Heart left ventricle (tissue), 16 donors: ENCODE measurements around the gene PCDHB1. TPM values are rescaled to one million over a fixed set of nuclear protein-coding genes. Genes with fewer than 3 reads are reported as not detected.

Experiments used
- ATAC-seq, 4 donors: fragments of 200-7000 bp; cut with Tn5 transposase; one replicate each; pipeline ENCODE4 v1.9.1; 2020 to 2022; ENCODE audit warnings: moderate library complexity in 4 of 4, mild to moderate bottlenecking in 3 of 4, moderate number of reproducible peaks in 1 of 4
- DNase-seq, 5 donors: peaks; one replicate each; pipeline ENCODE4 v3.0.0-alpha.2; 2020
- H3K27ac ChIP-seq, 12 donors: fragments of 200-600 bp; sonication (generic) in 4 of 12; one replicate each; pipeline versions ENCODE4 v1.5.0 to v1.8.0; 2016 to 2022; ENCODE audit warnings: mild to moderate bottlenecking in 2 of 12
- H3K27me3 ChIP-seq, 9 donors: fragments of 200-600 bp; sonication (generic) in 2 of 9; one replicate each; pipeline versions ENCODE4 v1.5.1 to v1.8.0; 2016 to 2022; ENCODE audit warnings: mild to moderate bottlenecking in 3 of 9
- H3K36me3 ChIP-seq, 9 donors: fragments of 200-600 bp; sonication (generic) in 2 of 9; one replicate each; pipeline versions ENCODE4 v1.5.0 to v1.8.0; 2018 to 2022; ENCODE audit warnings: mild to moderate bottlenecking in 2 of 9
- H3K4me1 ChIP-seq, 12 donors: fragments of 200-600 bp; sonication (generic) in 4 of 12; one replicate each; pipeline versions ENCODE4 v1.5.0 to v1.8.0; 2016 to 2022; ENCODE audit warnings: mild to moderate bottlenecking in 3 of 12
- H3K4me3 ChIP-seq, 12 donors: fragments of 200-600 bp; sonication (generic) in 4 of 12; one replicate each; pipeline versions ENCODE4 v1.5.0 to v1.8.0; 2017 to 2022; ENCODE audit warnings: mild to moderate bottlenecking in 9 of 12, moderate library complexity in 4 of 12
- H3K9me3 ChIP-seq, 12 donors: fragments of 200-600 bp; sonication (generic) in 4 of 12; one replicate each; pipeline versions ENCODE4 v1.5.0 to v1.8.0; 2016 to 2022; ENCODE audit warnings: mild to moderate bottlenecking in 1 of 12
- CTCF ChIP-seq, 12 donors: fragments of 200-600 bp; sonication (generic) in 4 of 12; IDR thresholded peaks; one replicate each; pipeline versions ENCODE4 v1.5.0 to v1.8.0; 2018 to 2022; ENCODE audit warnings: antibody characterized with exemption in 12 of 12, mild to moderate bottlenecking in 5 of 12
- POLR2A ChIP-seq, 2 donors: fragments of 450-650 bp; IDR thresholded peaks; one replicate each; pipeline ENCODE4 v1.6.1; 2017; ENCODE audit warnings: antibody characterized with exemption in 2 of 2, mild to moderate bottlenecking in 2 of 2, moderate library complexity in 2 of 2
- WGBS, 4 donors: extraction: QIAGEN DNeasy Blood & Tissue Kit in 2 of 4; methylation state at CpG; one replicate each; pipeline versions ENCODE4 v1.1.5 to v1.1.7; 2013 to 2018; 5-methylcytosine and 5-hydroxymethylcytosine counted together
- intact Hi-C, 10 donors: fragments of 100-400 bp; cut with DNase I; formaldehyde crosslinking; loops; one replicate each; pipeline versions ENCODE4 v1.11.1 to v1.14.2; 2022
- polyA plus RNA-seq, 2 donors: library from polyadenylated mRNA; stranded (reverse); fragments of 200-250 nt; gene quantifications; one replicate each; pipeline ENCODE4 v1.2.3, GENCODE V29; 2013
- total RNA-seq, 9 donors: library from RNA; depleted of rRNA in 2 of 9; stranded (reverse); fragments of >200 nt in 2 of 9; fragmentation: NEBNext Ultra II Directional in 3 of 9; extraction: Animal tissue kit (Norgen Biotek cat#: 25700) in 3 of 9; gene quantifications; one replicate each; pipeline versions ENCODE4 v1.1.0 to v1.2.4, GENCODE V29; 2016 to 2023
- donor health status: ischemic (EF 13 %, LVEDD 7.1; RV severe dilation, severe dysfunction).
- donor health status: healthy with polysubstance abuse.
- donor health status: DM: no; HTN: yes; CAD: no.
- donor health status: DM: no; HTN: no; CAD: no.
- donor health status: ischemic (EF 25% LVEDD 6.9; RV normal size, moderate dysfunction).
- donor health status: ischemic (EF 25% LVEDD 5.7; RV mildly dilated, moderate dysfunction).
- donor health status: healthy.
- donor health status: DM: yes; HTN: yes; CAD: no.
- donor health status: ischemic (EF 35%, LVEDD 5.7; RV mildly dilated, moderate dysfunction).
- donor health status: nonischemic (EF 11% LVEDD 7.7; RV severe dilation, severe dysfunction).
- donor health status: DM: yes; HTN: yes; CAD: no.
- donor health status: PGD.
- donor health status: ischemic (EF 29% LVEDD 5.4; RV normal size, mild dysfunction).
- donor health status: nonischemic (EF 23%, LVEDD 6.1; RV moderate dilation, normal function).

PCDHB1 gene
- total and polyA plus RNA-seq, 11 donors, result 0.04 to 0.05 TPM; not detected in 9

- intact Hi-C loops, result no loop called here
- H3K36me3 ChIP-seq, result no peaks in the 10 kb centered on the region
- DNase-seq, result no peak
- TF ChIP-seq POLR2A (IDR thresholded peaks at IDR 0.05) (no peak), CTCF (IDR thresholded peaks at IDR 0.05) (no peak)
- H3K27me3 ChIP-seq, result peaks cover 0 to 6% (median 0%) of the 10 kb centered on the region in 9 donors
- no peak overlapping the region for H3K4me3 ChIP-seq
- no peak for ATAC-seq
- WGBS, 4 donors, result 45 to 52% (median 51%) methylated on average over 12 of the region's 12 CpGs
- no peaks in the 10 kb centered on the region for H3K4me1 ChIP-seq
- H3K9me3 ChIP-seq, result no peaks in the 10 kb centered on the region
- H3K27ac ChIP-seq, result no peak overlapping the region
These were observed 41.0 kb upstream of the PCDHB1 start for GRCh38 chr5:141010047-141010793.

GRCh38 chr5:141017943-141018342, 33.2 kb upstream of the PCDHB1 start:
- no peak overlapping the region for H3K27ac ChIP-seq
- intact Hi-C loops, result no loop called here
- ATAC-seq, result no peak

DNA sequence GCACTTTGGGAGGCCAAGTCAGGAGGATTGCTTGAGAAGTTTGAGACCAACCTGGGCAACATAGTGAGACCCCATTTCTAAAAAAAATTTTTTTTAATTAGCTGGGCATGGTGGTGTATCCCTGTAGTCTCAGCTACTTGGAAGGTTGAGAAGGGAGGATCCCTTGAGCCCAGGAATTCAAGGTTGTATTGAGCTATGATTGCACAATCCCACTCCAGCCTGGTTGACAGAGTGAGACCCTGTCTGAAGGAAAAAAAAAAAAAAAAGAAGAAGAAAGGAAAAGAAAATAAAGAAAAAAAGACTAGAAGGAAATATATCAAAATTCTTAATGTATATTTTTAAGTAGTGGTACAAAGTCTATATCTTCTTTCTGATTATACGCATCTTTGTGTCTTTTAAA, 28.8 kb upstream of the PCDHB1 start:
- Histone ChIP-seq H3K36me3 (no peaks in the 10 kb centered on the region), H3K27ac (no peak overlapping the region), H3K4me1 (no peaks in the 10 kb centered on the region), H3K27me3 (peaks cover 0 to 6% (median 0%) of the 10 kb centered on the region in 9 donors), H3K9me3 (peaks cover 0 to 7% (median 0%) of the 10 kb centered on the region in 12 donors), H3K4me3 (no peak overlapping the region)
- no peak for TF ChIP-seq CTCF (IDR thresholded peaks at IDR 0.05)
- no peak for TF ChIP-seq POLR2A (IDR thresholded peaks at IDR 0.05)
- DNase-seq (no peak), ATAC-seq (no peak)
- intact Hi-C loops, result no loop called here
- 95 to 100% (median 99%) methylated on average over 1 of the region's 1 CpG for WGBS, 4 donors

More at GRCh38 chr5:141017943-141018342, 33.2 kb upstream of the PCDHB1 start:
- no peaks in the 10 kb centered on the region for H3K9me3 ChIP-seq
- no peak for TF ChIP-seq CTCF (IDR thresholded peaks at IDR 0.05)
- no peak for TF ChIP-seq POLR2A (IDR thresholded peaks at IDR 0.05)
- H3K4me3 ChIP-seq, result no peak overlapping the region
- DNase-seq, result no peak
- no peaks in the 10 kb centered on the region for H3K4me1 ChIP-seq
- H3K36me3 ChIP-seq, result no peaks in the 10 kb centered on the region
- peaks cover 0 to 7% (median 0%) of the 10 kb centered on the region in 9 donors for H3K27me3 ChIP-seq

- no peak for ATAC-seq
- Histone ChIP-seq H3K9me3 (no peaks in the 10 kb centered on the region), H3K27ac (no peak overlapping the region), H3K27me3 (peaks cover 0 to 14% (median 0%) of the 10 kb centered on the region in 9 donors), H3K4me3 (no peak overlapping the region), H3K4me1 (no peaks in the 10 kb centered on the region), H3K36me3 (no peaks in the 10 kb centered on the region)
- TF ChIP-seq POLR2A (IDR thresholded peaks at IDR 0.05) (no peak), CTCF (IDR thresholded peaks at IDR 0.05) (no peak)
- intact Hi-C loops, result no loop called here
- no peak for DNase-seq
- 84 to 90% (median 87%) methylated on average over 15 of the region's 15 CpGs for WGBS, 4 donors
These were observed 20.2 kb upstream of the PCDHB1 start for GRCh38 chr5:141031006-141031405.
